HG02798 (cell line): ENCODE results near the gene ASB15.
"Not testable (repeated sequence)": the region's sequence is repeated elsewhere in the genome, so short reads cannot be mapped to it uniquely, and the experiment has no call there.

ENCODE experiments used
- ATAC-seq: cut with Tn5 transposase; IDR thresholded peaks from one replicate; pipeline ENCODE4 v1.9.1; 2021; ENCODE audit warnings: mild to moderate bottlenecking; ENCODE audit not compliant: unreplicated experiment, poor library complexity

ASB15 gene

GRCh38 chr7:123634011-123634573 is 32.5 kb downstream of the ASB15 start:
- not testable (repeated sequence) for ATAC-seq

- peak; percentile 52 for ATAC-seq
Measured at GRCh38 chr7:123635551-123636359, 34.1 kb downstream of the ASB15 start.

DNA sequence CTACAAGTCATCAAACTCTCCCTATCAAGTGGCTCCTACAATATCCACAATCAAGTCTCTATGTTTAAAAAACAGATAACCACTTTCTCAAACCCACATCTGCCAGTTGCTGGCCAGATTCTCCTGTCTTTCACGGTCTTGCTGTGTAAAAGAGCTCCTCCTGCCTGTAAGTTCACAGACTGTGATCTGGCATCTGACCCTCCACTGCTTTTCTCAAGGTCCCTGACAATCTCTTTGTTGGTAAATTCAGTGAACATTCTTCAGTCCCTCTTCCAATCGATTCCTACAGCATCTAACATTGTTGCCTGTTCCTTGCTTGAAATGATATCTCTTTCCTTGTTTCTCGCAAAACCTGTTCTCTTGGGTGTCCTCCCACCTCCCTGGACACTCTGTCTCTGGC is 35.6 kb downstream of the ASB15 start:
- no peak for ATAC-seq

DNA sequence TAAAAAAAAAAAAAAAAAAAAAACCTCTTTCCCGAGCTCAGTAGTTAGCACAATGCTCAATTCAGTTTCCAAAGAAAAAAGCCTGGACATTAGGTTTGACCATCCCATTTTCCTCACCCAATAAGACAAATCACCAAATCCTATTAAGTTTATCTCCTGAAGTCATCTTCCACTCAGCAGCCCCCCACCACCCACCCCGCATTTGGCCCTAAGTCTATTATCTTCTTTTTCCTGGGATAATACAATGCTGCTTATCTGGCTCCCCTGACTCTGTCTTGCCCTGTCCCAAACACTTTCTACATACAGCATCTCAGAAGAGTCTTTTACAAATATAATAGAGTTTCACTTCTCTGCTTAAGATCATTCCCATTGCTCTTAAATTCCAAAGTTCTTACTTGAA is 36.3 kb downstream of the ASB15 start:
- no peak for ATAC-seq

GRCh38 chr7:123639631-123640030 is 38.0 kb downstream of the ASB15 start:
- no peak for ATAC-seq

DNA sequence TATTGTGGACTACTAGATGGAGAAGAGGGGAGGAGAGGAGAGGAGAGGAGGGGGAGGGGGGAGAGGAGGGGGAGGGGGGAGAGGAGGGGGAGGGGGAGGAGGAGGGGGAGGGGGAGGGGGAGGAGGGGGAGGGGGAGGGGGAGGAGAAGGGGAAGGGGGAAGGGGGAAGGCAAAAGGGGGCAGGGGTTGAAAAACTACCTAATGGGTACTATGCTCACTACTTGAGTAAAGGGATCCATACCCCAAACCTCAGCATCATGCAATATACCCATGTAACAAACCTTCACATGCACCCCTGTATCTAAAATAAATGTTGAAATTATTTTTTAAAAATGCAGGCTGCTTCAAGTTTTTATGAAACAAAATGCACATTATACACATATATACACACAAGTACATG is 39.0 kb downstream of the ASB15 start:
- no peak for ATAC-seq

GRCh38 chr7:123641901-123642300 is 40.3 kb downstream of the ASB15 start:
- no peak for ATAC-seq

- no peak for ATAC-seq
Measured at GRCh38 chr7:123643495-123644441, 42.1 kb downstream of the ASB15 start.

DNA sequence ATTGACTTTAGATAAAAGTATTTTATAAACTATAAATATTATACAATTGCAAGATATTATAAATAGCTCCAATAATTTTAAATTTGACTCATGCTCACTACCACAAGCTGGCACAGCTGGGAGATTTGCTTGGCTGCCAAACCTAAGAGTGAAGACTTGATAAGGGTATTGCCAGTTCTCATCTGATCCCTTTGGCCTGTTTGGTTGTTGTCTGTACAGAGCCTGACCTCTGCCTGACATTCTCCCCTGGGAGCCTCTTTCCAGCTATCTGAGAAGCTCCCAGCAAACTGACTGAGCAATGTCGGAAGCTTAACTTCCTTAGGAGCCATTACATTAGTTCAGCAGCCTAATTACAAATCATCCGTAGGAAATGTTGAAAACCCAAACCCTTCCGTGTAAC is 43.9 kb downstream of the ASB15 start:
- no peak for ATAC-seq

DNA sequence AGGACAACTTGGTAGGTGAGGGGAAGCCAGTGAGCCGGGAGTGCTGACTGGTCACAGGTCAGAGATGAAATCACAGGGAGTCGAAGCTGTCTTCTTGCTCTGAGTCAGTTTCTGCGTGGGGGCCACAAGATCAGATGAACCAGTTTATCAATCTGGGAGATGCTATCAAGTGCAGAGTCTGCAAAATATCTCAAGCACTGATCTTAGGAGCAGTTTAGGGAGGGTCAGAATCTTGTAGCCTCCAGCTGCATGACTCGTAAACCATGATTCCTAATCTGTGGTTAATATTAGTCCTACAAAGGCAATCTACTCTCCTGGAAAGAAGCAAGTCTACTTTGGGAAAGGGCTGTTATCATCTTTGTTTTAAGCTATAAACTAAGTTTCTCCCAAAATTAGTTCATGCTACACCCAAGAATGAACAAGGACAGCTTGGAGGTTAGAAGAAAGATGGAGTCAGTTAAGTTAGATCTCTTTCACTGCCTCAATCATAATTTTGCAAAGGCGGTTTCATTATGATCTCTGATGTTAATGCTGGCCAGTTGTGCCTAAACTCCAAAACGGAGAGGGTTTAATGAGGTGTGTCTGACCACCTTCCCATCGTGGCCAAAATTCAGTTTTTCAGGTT is 45.6 kb downstream of the ASB15 start:
- no peak for ATAC-seq

DNA sequence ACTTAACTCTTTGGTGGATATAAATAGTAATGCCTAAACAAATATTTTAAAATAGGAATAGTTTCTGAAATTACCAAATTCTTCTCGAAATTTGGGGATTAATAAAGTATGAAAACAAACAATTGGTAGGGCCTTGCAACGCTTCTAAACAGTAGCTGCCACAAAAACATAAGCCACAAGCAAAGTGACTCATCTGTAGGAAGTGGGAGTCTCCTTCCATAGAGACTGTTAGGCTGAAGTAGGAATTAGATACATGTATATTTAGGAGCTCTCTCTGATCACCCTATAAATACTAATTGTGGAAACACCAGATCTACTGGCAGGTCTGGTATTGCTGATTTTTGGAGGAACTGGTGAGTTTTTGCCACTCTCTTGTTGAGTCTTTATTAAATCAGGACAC is 48.3 kb downstream of the ASB15 start:
- ATAC-seq = no peak

- ATAC-seq = no peak
Measured at GRCh38 chr7:123650595-123650994, 49.0 kb downstream of the ASB15 start.

- no peak for ATAC-seq
Measured at GRCh38 chr7:123652406-123652805, 50.8 kb downstream of the ASB15 start.

GRCh38 chr7:123653162-123653561 is 51.5 kb downstream of the ASB15 start:
- ATAC-seq = no peak

DNA sequence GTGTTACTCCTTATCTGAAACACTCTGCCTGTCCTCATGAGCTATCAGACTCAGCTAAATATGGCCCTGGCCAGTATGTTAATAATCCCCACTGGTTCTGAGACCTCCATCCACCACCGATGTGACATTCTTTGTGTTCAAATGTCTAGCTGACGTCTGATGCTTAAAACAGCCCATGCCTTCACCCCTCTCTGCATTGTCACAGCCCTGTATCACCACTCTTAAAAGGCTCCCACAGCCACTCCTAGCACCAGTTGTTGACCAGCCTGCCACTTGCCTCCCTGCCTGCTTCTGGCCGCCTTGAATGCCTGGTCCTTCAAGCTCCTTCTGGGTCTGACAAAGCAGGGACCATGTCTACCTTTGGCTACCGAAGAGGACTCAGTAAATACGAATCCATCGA is 54.0 kb downstream of the ASB15 start, which contains the start of gene LMOD2:
LMOD2 (plus strand) TSS at position 253 of the 400 bp plus-strand sequence; CDS start at position 351, 98 bp downstream.
- no peak for ATAC-seq

DNA sequence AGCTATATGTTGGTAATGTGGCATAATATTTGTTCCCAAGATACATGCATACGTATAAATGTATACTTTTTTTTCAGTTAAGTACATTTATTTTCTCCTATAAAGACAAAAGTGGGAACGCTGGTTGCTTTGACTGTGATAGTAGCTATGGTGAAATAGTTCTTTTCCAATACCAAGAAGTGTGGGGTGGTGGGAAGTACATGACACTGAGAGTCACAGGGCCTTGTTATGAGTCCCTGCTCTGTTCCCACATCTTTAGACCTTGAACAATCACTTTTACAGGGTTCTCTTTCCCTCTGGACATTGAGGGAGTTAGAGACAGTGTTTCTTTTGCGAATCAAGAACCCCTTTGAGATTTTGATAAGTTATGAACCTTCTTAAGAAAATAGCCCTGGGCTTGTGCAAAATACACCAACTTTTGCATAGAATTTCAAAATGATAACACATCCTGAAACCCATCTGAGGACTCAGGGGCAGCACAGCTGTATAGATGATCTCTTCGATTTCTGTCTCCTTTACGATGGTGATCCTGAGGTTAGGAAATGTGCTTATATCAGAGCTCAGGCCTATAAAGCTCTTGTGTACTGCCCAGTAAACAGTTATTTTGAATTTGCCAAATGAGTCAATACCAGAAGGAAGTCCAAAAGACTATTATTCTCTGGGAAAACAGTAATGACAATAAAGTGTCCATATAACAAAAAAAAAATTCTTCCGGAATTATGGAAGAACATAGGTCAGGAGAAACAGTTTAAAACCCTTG is 55.1 kb downstream of the ASB15 start:
- ATAC-seq = no peak

DNA sequence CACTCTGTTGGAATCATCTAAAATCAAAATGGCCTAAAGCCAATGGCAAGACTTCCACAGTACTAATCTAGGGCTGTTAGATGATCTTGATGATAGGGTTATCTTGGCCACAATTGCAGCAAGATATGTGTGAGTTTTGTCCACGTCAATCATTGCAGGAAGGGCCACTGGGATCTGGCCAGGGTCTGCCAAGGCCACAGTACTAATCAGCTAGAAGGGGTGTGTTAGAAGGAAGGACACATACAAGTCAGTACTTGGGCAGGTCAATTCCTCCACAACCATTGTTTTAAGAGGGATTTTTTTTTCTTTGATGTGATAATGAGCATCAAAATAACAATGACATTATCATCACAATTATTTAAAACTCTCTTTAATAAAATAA is 55.7 kb downstream of the ASB15 start:
- ATAC-seq = no peak

GRCh38 chr7:123658023-123658422 is 56.4 kb downstream of the ASB15 start:
- no peak for ATAC-seq

DNA sequence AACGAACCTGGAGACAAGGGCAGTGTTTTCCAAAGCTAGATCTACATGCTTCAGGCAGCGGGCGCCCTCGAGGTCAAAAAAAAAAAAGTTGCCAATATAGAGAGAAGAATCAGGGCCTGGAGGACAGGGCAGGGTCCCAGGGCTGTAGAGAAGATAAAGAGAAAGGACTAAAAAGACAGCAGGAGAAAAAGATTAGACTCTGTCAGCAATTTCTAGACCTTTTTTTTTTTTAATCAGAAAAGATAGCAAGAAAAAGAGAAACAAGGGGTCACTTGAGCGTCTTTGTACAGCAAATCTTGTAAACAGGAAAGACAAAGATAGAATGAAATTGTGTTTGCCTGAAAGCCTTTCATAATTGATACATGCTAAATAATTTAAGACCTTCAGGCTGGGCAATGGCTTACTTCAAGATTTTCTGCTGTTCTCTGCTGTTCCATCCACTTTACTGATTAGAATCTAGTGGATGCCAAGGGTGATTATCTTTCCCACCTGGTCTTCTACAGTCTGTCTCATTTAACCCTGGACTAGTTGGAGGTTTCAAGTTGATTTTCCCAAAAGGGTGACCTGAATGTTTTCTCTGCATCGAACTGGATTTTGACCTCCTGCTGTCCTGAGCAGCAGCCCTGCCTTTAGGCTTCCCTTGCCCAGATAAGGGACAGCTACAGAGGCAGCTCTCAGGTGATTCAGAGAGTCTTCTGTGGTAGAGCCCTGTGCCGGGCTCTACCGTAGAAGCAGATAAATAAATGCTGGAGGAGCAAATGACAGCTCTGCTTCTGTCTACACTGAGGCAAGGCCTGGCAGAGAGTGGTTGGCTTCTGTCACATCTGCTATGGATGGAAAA is 59.1 kb downstream of the ASB15 start:
- ATAC-seq = no peak
